ENCODE data around the gene MCF2L2.
"Not testable (repeated sequence)": the region's sequence is repeated elsewhere in the genome, so short reads cannot be mapped to it uniquely, and the experiment has no call there.

MCF2L2 gene

GRCh38 chr3:183193762-183194689 lies 234.4 kb downstream of the MCF2L2 start:
- DNase-seq: no peak

DNA sequence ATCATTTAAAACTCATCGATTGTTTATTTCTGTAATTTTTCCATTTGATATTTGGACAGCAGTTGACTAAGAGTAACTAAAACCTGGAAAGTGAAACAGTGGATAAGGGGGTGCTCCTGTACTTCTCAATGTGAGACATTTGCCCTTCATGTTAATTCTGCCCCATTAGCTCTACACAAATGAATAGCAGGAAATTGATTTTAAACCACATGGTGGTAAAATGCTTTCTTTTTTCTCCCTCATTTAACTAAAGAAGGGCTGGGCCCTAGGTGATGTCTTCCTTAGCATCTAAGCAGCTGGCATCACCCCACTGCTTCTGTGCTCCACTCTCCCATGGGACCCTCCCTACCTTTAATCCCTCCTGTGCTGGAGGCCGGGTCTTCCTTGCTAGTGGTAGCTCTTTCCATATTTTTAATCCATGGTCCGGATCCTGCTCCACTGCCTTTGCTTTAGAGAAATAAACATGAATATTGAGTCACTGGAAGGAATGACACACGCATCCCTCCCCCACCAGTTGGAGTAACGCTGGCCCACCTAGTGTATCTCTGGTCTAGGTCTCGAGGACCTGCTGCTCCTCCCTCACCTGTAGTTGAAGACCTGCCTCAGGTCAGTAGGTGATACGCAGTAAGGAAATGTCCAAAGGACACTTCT lies 235.6 kb downstream of the MCF2L2 start:
- DNase-seq: no peak

DNA sequence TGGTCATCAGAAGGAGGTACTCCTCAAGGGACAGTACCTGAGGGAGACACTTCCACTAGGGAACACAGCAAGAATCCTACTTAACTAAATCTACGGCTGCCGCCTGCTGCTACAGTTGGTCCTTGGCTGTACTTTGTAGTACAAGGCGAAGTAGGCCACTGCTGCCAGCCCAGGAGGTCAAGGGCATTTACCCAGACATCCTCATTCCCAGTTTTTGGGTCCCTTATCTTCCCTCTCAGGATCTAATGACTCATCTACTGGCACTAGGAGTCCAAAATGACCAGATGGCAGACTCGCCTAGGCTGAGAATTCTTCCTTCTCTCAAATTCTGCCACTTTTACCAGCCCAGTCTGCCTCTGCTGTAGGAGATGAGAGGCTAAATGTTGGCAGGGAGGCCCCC lies 238.8 kb downstream of the MCF2L2 start:
- DNase-seq: no peak

DNA sequence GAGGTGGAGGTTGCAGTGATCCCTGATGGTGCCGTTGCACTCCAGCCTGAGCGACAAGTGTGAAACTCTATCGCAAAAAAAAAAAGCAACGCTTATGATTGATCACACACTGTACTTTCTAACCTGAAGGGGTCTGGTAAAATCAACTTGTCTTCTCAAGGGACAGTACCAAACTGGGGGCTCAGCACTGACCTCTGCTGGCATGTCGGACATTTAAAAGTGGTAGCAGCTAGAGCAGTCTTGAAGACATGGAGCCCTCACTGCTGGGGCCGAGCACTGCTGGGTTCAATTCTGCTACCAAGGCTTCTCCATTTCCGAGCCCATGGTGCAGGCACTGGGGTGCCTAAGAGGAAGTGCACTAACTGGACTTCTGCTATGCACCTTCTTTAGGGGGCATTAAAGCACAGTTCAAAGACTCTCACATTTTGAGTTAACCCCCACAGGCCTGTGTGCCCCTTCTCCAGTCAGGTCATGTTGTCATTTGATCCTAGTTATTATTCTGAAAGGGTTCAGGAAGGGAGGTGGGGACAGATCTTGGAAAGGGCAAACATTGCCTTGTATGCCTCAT lies 239.4 kb downstream of the MCF2L2 start:
- peak; percentile 6 for DNase-seq

GRCh38 chr3:183185696-183186095 lies 242.7 kb downstream of the MCF2L2 start:
- peak; percentile 84 for DNase-seq

- no peak for DNase-seq
Measured at GRCh38 chr3:183182732-183183610, 245.4 kb downstream of the MCF2L2 start.

DNA sequence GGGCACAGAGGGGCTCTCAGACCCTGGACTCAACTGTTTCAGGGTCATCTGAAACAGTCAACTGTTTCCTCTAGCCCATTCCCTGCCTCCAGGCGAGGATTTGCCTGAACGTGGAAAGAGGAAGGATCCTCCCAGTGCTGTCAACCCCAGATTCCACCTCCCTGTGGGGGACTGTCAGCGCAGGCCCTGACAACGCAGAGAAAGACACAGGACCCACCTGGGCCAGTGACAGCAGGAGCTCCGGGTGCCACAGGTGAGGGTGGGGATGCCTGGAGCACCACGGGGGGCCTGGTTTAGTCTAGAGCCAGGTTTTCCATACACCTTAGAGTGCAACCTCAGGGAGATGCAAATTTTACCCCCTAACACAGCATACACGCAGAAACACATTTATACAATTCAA lies 246.3 kb downstream of the MCF2L2 start:
- no peak for DNase-seq

DNA sequence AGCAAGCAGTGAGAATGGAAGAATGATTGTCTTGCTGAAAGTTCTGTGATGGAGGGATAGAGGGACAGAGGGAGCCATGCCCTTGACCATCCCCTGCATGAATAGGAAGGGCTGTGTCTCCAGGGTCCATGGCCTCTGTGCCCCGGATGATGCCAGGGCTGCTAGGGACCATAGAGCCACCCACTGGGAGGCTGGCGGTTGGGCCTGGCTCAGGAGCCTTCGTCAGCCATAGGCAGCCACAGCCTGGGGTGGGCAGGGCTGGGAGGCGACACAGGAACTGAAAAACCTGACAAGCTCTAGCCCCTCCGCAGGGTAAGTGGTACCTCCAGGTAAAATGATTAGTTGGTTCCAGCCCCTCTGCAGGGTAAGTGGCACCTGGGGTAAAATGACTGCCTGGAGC lies 246.8 kb downstream of the MCF2L2 start:
- no peak for DNase-seq

GRCh38 chr3:183180784-183181295 lies 247.6 kb downstream of the MCF2L2 start:
- no peak for DNase-seq

- no peak for DNase-seq
Measured at GRCh38 chr3:183180110-183180783, 248.2 kb downstream of the MCF2L2 start.

DNA sequence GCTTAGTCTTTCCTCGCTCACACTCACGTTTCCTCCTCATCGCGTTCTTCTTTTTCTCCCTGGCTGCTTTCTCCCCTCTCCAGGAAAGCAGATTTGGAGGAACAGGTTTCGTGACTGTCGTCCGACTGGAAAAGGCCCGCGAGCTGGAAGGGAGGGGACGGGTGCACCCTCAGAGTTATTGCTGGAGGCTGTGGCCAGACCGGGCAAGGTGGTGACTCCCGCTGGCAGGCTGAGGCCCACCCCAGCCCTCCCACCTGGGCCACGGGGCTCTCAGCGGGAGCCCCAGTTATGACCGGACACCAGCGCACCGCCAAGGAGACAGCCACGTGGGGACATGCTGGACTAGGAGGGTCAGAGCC lies 248.9 kb downstream of the MCF2L2 start:
- DNase-seq: not testable (repeated sequence)

GRCh38 chr3:183178833-183179549 lies 249.4 kb downstream of the MCF2L2 start:
- DNase-seq: peak; percentile 2

GRCh38 chr3:183178512-183178832 lies 249.9 kb downstream of the MCF2L2 start:
- no peak for DNase-seq

DNA sequence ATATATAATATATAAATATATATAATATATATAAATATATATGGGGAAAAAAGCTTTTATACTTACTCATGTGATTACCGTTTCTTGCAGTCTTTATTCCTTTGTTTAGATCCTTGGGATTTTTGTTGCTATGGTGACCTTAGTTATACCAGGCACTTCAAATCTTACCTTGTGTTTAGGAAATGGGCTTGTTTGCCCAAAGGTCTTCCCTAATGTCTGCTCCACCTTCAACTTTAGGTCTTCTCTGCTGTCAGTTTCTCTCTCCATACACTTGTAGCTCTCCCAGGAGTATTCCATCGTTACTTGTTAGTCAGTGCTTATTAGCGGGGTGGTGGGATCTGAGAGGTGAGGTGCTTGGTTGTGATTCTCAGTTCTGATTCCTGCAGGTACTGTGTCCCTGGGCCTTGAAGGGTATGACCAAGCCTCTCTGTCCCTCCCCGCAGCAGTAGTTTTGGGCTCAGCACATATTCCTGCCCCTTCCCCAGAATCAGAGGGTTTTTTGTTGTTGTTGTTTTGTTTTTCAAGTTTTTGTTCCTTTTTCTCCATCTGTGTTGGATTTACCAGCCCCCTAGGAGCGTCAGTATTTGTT lies 256.3 kb downstream of the MCF2L2 start:
- DNase-seq: no peak

GRCh38 chr3:183167975-183168374 lies 260.4 kb downstream of the MCF2L2 start:
- DNase-seq: not testable (repeated sequence)

- no peak for DNase-seq
Measured at GRCh38 chr3:183163563-183163962, 264.9 kb downstream of the MCF2L2 start.

DNA sequence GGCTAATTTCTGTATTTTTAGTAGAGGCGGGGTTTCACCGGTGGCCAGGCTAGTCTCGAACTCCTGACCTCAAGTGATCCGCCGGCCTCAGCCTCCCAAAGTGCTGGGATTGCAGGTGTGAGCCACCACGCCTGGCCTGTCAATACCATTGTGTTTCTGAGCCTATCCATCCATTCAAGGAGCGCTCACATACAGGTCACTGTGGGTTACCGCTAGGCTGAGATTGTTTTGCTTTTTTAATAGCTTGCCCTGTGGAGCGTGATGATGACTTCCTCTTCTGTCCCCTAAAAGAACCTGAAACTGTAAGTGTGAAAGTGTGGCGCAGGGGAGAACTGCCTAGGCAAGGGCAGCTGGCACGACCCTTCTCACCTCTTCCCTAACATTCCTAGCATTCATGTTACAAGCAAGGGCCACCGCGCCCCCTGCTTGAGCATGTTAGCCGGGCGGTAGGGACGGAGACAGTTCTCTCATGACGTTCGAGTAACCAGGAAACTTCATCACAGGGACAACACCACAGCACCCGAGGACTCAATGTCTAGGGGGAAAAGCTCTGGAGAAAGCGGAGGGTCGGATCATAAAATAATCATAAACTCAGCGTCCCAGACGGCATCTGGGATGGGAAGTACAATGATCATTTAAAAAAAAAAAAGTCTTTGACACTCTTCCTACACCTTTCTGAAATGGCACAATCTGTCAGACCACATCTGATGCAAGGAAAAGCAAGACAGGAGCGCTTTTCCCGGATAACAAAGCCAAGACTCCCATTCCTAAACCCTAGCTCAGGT lies 266.7 kb downstream of the MCF2L2 start:
- DNase-seq: peak; percentile 33

- no peak for DNase-seq
Measured at GRCh38 chr3:183160616-183161015, 267.8 kb downstream of the MCF2L2 start.

DNA sequence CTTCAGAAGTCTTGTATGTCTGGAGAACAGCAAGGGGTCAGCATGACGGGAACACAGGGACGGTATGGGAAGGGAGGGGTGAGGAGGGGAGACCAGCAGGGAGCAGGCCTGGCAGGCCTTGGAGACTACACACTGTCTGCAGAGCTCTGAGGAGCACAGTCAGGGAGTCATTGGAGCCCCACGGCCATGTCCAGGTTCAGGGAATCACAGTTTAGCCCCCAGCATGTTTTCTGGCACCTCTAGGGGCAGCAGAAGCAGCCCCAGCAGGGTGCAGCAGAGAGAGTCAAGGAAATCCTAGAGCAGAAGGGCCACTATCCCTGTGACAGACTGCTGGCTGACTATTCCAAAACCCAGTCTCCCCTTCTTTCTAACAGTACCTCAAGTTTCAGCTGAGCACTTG lies 269.1 kb downstream of the MCF2L2 start:
- no peak for DNase-seq

DNA sequence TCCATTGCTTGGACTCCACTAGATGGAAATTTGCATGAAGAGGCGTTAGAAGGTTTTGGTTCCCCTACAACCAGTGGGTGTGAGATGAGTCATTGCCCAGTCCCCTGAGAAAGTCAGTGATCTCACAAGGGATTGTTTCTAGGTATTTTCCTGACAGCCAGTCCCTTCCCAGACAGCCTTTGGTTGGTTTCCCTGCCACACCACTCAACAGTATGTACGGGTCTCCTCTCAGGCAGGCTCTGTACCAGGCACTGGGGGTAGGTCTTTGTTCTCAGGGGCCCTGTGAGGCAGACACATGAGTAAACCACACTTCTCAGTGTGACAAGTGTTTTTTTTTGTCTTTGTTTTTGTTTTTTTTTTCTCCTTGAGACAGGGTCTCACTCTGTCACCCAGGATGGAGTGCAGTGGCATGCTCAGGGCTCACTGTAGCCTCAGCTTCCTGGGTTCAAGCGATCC lies 269.8 kb downstream of the MCF2L2 start:
- no peak for DNase-seq
